Hematopoietic multipotent progenitor cell treated with erythropoietin and hydrocortisone succinate and interleukin-3 and kit ligand, for 15 days (in vitro differentiated cells): ENCODE results near the gene NTN5.

Source experiments
- DNase-seq: peaks from one replicate; pipeline ENCODE4 v3.0.0-alpha.2; 2015; ENCODE audit warnings: low spot score

The NTN5 gene

GRCh38 chr19:48614436-48615230 is 58.2 kb downstream of the NTN5 start, which contains the start of gene FAM83E:
TSS of gene FAM83E (minus strand) at chr19:48615076. CDS start at chr19:48613372, 1,704 bp downstream.
- DNase-seq: no peak

DNA sequence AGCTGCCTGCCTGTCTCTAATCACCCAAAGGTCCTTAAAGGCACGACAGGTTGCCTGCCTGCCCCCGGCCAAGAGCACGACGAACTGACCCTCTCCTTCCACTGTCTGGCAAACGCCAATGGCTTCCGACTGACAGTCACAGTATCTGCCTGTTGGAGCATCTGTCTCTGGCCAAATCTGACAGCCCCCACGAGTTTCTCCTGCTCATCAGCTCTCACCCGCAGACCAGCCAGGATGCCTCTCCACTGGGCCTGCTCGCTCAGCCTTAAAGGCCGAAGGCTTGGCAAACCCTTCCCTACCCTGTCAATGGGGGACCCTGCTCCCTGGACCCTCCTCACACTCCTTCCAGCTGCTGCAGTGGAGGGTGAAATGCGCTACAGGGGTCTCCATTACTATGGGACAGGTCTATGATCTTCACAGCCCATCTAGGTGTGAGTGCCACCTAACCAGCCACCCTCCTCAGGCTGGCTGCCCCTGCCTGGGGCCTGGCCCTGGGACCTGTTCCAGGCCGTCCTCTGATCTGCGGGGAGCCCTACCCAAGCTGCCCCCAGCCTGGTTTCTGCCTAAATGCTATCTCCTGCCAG is 58.9 kb downstream of the NTN5 start:
- no peak for DNase-seq

- no peak for DNase-seq
Observed at GRCh38 chr19:48613024-48613851, 59.6 kb downstream of the NTN5 start.

DNA sequence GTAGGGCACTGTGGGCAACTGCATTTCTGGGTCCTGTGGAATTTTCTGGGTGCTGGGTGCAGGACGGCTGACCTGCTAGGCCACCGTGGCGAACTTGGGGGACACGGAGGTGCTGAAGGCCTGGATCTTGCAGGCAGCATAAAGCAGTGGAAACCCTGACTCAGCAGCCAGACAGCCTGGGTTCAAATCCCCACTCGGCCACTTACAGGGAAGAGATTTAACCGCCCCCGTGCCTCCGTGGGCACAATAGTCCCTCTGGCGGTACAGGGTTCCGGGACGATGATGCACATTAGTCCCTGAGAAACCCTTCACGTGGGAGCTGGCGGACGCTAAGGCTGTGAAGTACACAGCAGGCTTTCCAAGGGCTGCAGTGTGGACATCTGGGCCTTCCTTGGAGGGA is 60.9 kb downstream of the NTN5 start:
- no peak for DNase-seq
